ENCODE measurements around the gene UMOD. TPM values are rescaled to one million over a fixed set of nuclear protein-coding genes. Genes with fewer than 3 reads are reported as not detected.

Gene UMOD
- total RNA-seq, 6 experiments from 2014 or later: not detected

GRCh38 chr16:20363191-20363590, 10.7 kb upstream of the UMOD start:
- no peaks in the 10 kb centered on the region for H3K4me1 Mint-ChIP-seq (ENCODE audit: low read depth)
- 0 out of 2 replicates have a peak, but pooled peaks cover 5% of the 10 kb centered on the region for H3K36me3 Mint-ChIP-seq (ENCODE audit: low read depth)
- H3K9me3 Mint-ChIP-seq: peaks cover 34% of the 10 kb centered on the region
- peaks cover 2% of the 10 kb centered on the region for H3K27me3 Mint-ChIP-seq (ENCODE audit: insufficient read depth)
- H3K4me3 Mint-ChIP-seq: no peak overlapping the region
- no peak for TF ChIP-seq CTCF (IDR thresholded peaks at IDR 0.05)
- DNase-seq: no peak
- H3K27ac Mint-ChIP-seq: no peak overlapping the region

GRCh38 chr16:20359997-20360396, 7.5 kb upstream of the UMOD start:
- Mint-ChIP-seq H3K4me1 (ENCODE audit: low read depth) (no peaks in the 10 kb centered on the region), H3K36me3 (ENCODE audit: low read depth) (peaks cover 5% of the 10 kb centered on the region; the same call in 1 of the 2 replicates), H3K27me3 (ENCODE audit: insufficient read depth) (no peaks in the 10 kb centered on the region; the same call in 1 of the 2 replicates), H3K27ac (no peak overlapping the region), H3K4me3 (no peak overlapping the region), H3K9me3 (peaks cover 41% of the 10 kb centered on the region)
- no peak for DNase-seq
- TF ChIP-seq CTCF (IDR thresholded peaks at IDR 0.05): no peak

- Mint-ChIP-seq H3K4me3 (no peak overlapping the region), H3K4me1 (ENCODE audit: low read depth) (no peaks in the 10 kb centered on the region)
Measured at GRCh38 chr16:20355114-20355782, 2.7 kb upstream of the UMOD start.

GRCh38 chr16:20353379-20353778, 864 bp upstream of the UMOD start:
- H3K36me3 Mint-ChIP-seq (ENCODE audit: low read depth): no peaks in the 10 kb centered on the region; the same call in 1 of the 2 replicates
- no peaks in the 10 kb centered on the region; the same call in 1 of the 2 replicates for H3K27me3 Mint-ChIP-seq (ENCODE audit: insufficient read depth)
- H3K27ac Mint-ChIP-seq: no peak overlapping the region
- peaks cover 46% of the 10 kb centered on the region for H3K9me3 Mint-ChIP-seq
- DNase-seq: no peak
- no peak for TF ChIP-seq CTCF (IDR thresholded peaks at IDR 0.05)
- H3K4me1 Mint-ChIP-seq (ENCODE audit: low read depth): no peaks in the 10 kb centered on the region
- no peak overlapping the region for H3K4me3 Mint-ChIP-seq

More at GRCh38 chr16:20355114-20355782, 2.7 kb upstream of the UMOD start:
- Mint-ChIP-seq H3K27me3 (ENCODE audit: insufficient read depth) (no peaks in the 10 kb centered on the region; the same call in 1 of the 2 replicates), H3K9me3 (peaks cover 40% of the 10 kb centered on the region), H3K27ac (no peak overlapping the region), H3K36me3 (ENCODE audit: low read depth) (no peaks in the 10 kb centered on the region; the same call in 1 of the 2 replicates)
- no peak for DNase-seq
- no peak for TF ChIP-seq CTCF (IDR thresholded peaks at IDR 0.05)

- H3K4me1 Mint-ChIP-seq (ENCODE audit: low read depth): no peaks in the 10 kb centered on the region
Measured at GRCh38 chr16:20349615-20350014, 2.9 kb downstream of the UMOD start.

More at GRCh38 chr16:20349615-20350014, 2.9 kb downstream of the UMOD start:
- H3K36me3 Mint-ChIP-seq (ENCODE audit: low read depth): no peaks in the 10 kb centered on the region
- no peak overlapping the region for H3K27ac Mint-ChIP-seq
- H3K27me3 Mint-ChIP-seq (ENCODE audit: insufficient read depth): no peaks in the 10 kb centered on the region
- no peak for TF ChIP-seq CTCF (IDR thresholded peaks at IDR 0.05)
- no peak for DNase-seq
- H3K9me3 Mint-ChIP-seq: peaks cover 25% of the 10 kb centered on the region
- H3K4me3 Mint-ChIP-seq: no peak overlapping the region
